ENCODE results near the gene ENTPD3. TPM values are rescaled to one million over a fixed set of nuclear protein-coding genes. Genes with fewer than 3 reads are reported as not detected.

ENTPD3 gene
- total RNA-seq, 1 donor from 2014 or later, result 1.3 TPM

GRCh38 chr3:40404591-40405198 is 17.7 kb downstream of the ENTPD3 start:
- Mint-ChIP-seq H3K27me3 (no peaks in the 10 kb centered on the region), H3K4me1 (ENCODE audit: low read depth) (peaks cover 1% of the 10 kb centered on the region), H3K4me3 (ENCODE audit: low read depth) (no peak overlapping the region), H3K36me3 (ENCODE audit: insufficient read depth) (no peaks in the 10 kb centered on the region), H3K27ac (no peak overlapping the region), H3K9me3 (ENCODE audit: low read depth) (no peaks in the 10 kb centered on the region)
- DNase-seq (ENCODE audit: low spot score, unreplicated experiment), result no peak
- TF ChIP-seq CTCF (IDR thresholded peaks at IDR 0.05; ENCODE audit: unreplicated experiment), result no peak

GRCh38 chr3:40407007-40407406 is 20.0 kb downstream of the ENTPD3 start:
- DNase-seq (ENCODE audit: low spot score, unreplicated experiment), result no peak
- H3K27me3 Mint-ChIP-seq, result no peaks in the 10 kb centered on the region
- no peak overlapping the region for H3K27ac Mint-ChIP-seq
- H3K36me3 Mint-ChIP-seq (ENCODE audit: insufficient read depth), result no peaks in the 10 kb centered on the region
- no peak for TF ChIP-seq CTCF (IDR thresholded peaks at IDR 0.05; ENCODE audit: unreplicated experiment)
- no peak overlapping the region for H3K4me3 Mint-ChIP-seq (ENCODE audit: low read depth)
- H3K4me1 Mint-ChIP-seq (ENCODE audit: low read depth), result no peaks in the 10 kb centered on the region
- no peaks in the 10 kb centered on the region for H3K9me3 Mint-ChIP-seq (ENCODE audit: low read depth)

DNA sequence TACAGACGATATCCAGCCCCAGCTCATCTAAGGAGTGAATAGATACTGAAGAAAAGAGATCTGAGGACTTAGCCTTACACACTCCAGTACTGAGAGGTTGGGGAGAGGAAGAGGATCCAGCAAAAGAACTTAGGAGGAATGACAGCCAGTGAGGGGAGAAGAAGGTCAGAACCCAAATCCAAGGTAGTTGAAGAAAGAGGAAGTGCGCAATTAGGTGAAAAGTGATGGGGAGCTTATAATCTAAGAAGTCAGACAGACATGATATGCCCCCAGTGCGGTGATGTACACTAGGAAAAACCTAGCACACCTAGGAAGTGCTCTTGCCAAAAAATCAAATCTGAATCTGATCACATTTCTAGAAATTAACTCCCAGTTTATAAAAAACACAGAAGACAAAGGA is 20.6 kb downstream of the ENTPD3 start:
- H3K9me3 Mint-ChIP-seq (ENCODE audit: low read depth), result no peaks in the 10 kb centered on the region
- no peaks in the 10 kb centered on the region for H3K36me3 Mint-ChIP-seq (ENCODE audit: insufficient read depth)
- H3K4me1 Mint-ChIP-seq (ENCODE audit: low read depth), result no peaks in the 10 kb centered on the region
- no peak for DNase-seq (ENCODE audit: low spot score, unreplicated experiment)
- no peak overlapping the region for H3K27ac Mint-ChIP-seq
- TF ChIP-seq CTCF (IDR thresholded peaks at IDR 0.05; ENCODE audit: unreplicated experiment), result no peak
- H3K27me3 Mint-ChIP-seq, result no peaks in the 10 kb centered on the region
- no peak overlapping the region for H3K4me3 Mint-ChIP-seq (ENCODE audit: low read depth)

DNA sequence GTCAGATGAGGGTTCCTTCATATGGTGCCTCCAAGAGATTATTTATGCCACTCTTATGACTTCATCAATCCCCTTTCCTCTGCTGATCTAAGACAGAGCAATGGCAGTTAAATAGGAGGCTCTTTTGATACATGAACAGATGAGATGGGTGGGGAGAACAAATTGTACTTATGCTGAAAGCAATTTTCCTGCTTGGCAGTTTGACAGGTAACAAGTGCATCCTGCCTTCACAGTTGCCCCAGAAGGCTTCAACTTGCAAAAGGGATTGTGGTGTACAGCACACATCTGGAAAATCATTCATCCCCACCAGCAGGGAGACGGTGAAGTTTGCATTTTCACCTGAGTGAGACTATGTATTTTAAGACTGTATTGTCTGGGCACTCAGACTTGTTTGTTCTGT is 27.3 kb downstream of the ENTPD3 start:
- Mint-ChIP-seq H3K27ac (no peak overlapping the region), H3K27me3 (peaks cover 7% of the 10 kb centered on the region), H3K9me3 (ENCODE audit: low read depth) (no peaks in the 10 kb centered on the region), H3K4me1 (ENCODE audit: low read depth) (peaks cover 5% of the 10 kb centered on the region), H3K4me3 (ENCODE audit: low read depth) (no peak overlapping the region), H3K36me3 (ENCODE audit: insufficient read depth) (no peaks in the 10 kb centered on the region)
- no peak for TF ChIP-seq CTCF (IDR thresholded peaks at IDR 0.05; ENCODE audit: unreplicated experiment)
- DNase-seq (ENCODE audit: low spot score, unreplicated experiment), result no peak

GRCh38 chr3:40417845-40418543 is 31.0 kb downstream of the ENTPD3 start:
- Mint-ChIP-seq H3K27me3 (peaks cover 7% of the 10 kb centered on the region), H3K4me1 (ENCODE audit: low read depth) (peaks cover 5% of the 10 kb centered on the region), H3K27ac (no peak overlapping the region), H3K9me3 (ENCODE audit: low read depth) (no peaks in the 10 kb centered on the region), H3K4me3 (ENCODE audit: low read depth) (no peak overlapping the region), H3K36me3 (ENCODE audit: insufficient read depth) (no peaks in the 10 kb centered on the region)
- DNase-seq (ENCODE audit: low spot score, unreplicated experiment), result no peak
- no peak for TF ChIP-seq CTCF (IDR thresholded peaks at IDR 0.05; ENCODE audit: unreplicated experiment)

Measured in progenitor cell of endocrine pancreas (in vitro differentiated cells).